HEK293 (cell line): ENCODE data around the gene USP21.

ENCODE experiments used
- BCL11B ChIP-seq: fragments of 450-650 bp; formaldehyde crosslinking; IDR thresholded peaks from 2 replicates; pipeline ENCODE4 v1.5.1; 2016; ENCODE audit warnings: low read depth, missing biosample characterization, missing genetic modification characterization
- ZBTB1 ChIP-seq: fragments of 450-650 bp; formaldehyde crosslinking; IDR thresholded peaks from 2 replicates; pipeline ENCODE4 v1.5.1; 2016; ENCODE audit warnings: missing biosample characterization, missing genetic modification characterization
- ZBTB48 ChIP-seq: fragments of 450-650 bp; formaldehyde crosslinking; IDR thresholded peaks from 2 replicates; pipeline ENCODE4 v1.5.1; 2016; ENCODE audit warnings: missing biosample characterization, missing genetic modification characterization
- ZEB2 ChIP-seq: fragments of 450-650 bp; formaldehyde crosslinking; IDR thresholded peaks from 2 replicates; pipeline ENCODE4 v1.5.1; 2016; ENCODE audit warnings: missing biosample characterization, missing genetic modification characterization
- ZFP3 ChIP-seq: fragments of 450-650 bp; formaldehyde crosslinking; IDR thresholded peaks from 2 replicates; pipeline ENCODE4 v1.5.1; 2016; ENCODE audit warnings: low read depth, missing biosample characterization, missing genetic modification characterization
- ZNF146 ChIP-seq: fragments of 450-650 bp; formaldehyde crosslinking; IDR thresholded peaks from 2 replicates; pipeline ENCODE4 v1.5.1; 2016; ENCODE audit warnings: missing biosample characterization, missing genetic modification characterization
- ZNF169 ChIP-seq: fragments of 450-650 bp; formaldehyde crosslinking; IDR thresholded peaks from 2 replicates; pipeline ENCODE4 v1.5.1; 2016; ENCODE audit warnings: missing biosample characterization, missing genetic modification characterization
- ZNF19 ChIP-seq: fragments of 450-650 bp; formaldehyde crosslinking; IDR thresholded peaks from 2 replicates; pipeline ENCODE4; 2016; ENCODE audit warnings: missing biosample characterization, missing genetic modification characterization, low read depth
- ZNF223 ChIP-seq: fragments of 450-650 bp; formaldehyde crosslinking; IDR thresholded peaks from 2 replicates; pipeline ENCODE4 v1.5.1; 2016; ENCODE audit warnings: missing biosample characterization, missing genetic modification characterization
- ZNF23 ChIP-seq: fragments of 450-650 bp; formaldehyde crosslinking; IDR thresholded peaks from 2 replicates; pipeline ENCODE4 v1.5.1; 2016; ENCODE audit warnings: missing biosample characterization, missing genetic modification characterization, borderline replicate concordance
- ZNF473 ChIP-seq: fragments of 450-650 bp; formaldehyde crosslinking; IDR thresholded peaks from 2 replicates; pipeline ENCODE4 v1.5.1; 2017; ENCODE audit warnings: missing biosample characterization, missing genetic modification characterization
- ZNF521 ChIP-seq: fragments of 450-650 bp; formaldehyde crosslinking; IDR thresholded peaks from 2 replicates; pipeline ENCODE4 v1.5.1; 2017; ENCODE audit warnings: missing biosample characterization, mild to moderate bottlenecking, missing genetic modification characterization
- ZNF555 ChIP-seq: fragments of 450-650 bp; formaldehyde crosslinking; conservative IDR thresholded peaks from 2 replicates; pipeline ENCODE4 v1.5.1; 2017; ENCODE audit warnings: missing biosample characterization, mild to moderate bottlenecking, missing genetic modification characterization, inconsistent platforms
- ZNF558 ChIP-seq: fragments of 450-650 bp; formaldehyde crosslinking; IDR thresholded peaks from 2 replicates; pipeline ENCODE4 v1.5.1; 2016; ENCODE audit warnings: missing biosample characterization, missing genetic modification characterization
- ZNF658 ChIP-seq: fragments of 450-650 bp; formaldehyde crosslinking; IDR thresholded peaks from 2 replicates; pipeline ENCODE4; 2016; ENCODE audit warnings: missing biosample characterization, missing genetic modification characterization
- ZNF664 ChIP-seq: fragments of 450-650 bp; formaldehyde crosslinking; IDR thresholded peaks from 2 replicates; pipeline ENCODE4 v1.5.1; 2016; ENCODE audit warnings: missing biosample characterization, missing genetic modification characterization
- ZNF701 ChIP-seq: fragments of 450-650 bp; formaldehyde crosslinking; IDR thresholded peaks from 2 replicates; pipeline ENCODE4 v1.5.1; 2016; ENCODE audit warnings: missing biosample characterization, missing genetic modification characterization
- ZNF707 ChIP-seq: fragments of 450-650 bp; formaldehyde crosslinking; IDR thresholded peaks from 2 replicates; pipeline ENCODE4 v1.5.1; 2016; ENCODE audit warnings: missing biosample characterization, missing genetic modification characterization
- ZNF777 ChIP-seq: fragments of 450-650 bp; formaldehyde crosslinking; IDR thresholded peaks from 2 replicates; pipeline ENCODE4 v1.5.1; 2017; ENCODE audit warnings: missing biosample characterization, missing genetic modification characterization, borderline replicate concordance
- TF ChIP-seq, protein P1 (sequence below): fragments of 450-650 bp; formaldehyde crosslinking; IDR thresholded peaks from 2 replicates; pipeline ENCODE4 v1.5.1; 2016; ENCODE audit warnings: missing biosample characterization, missing genetic modification characterization
- TF ChIP-seq, protein P2 (sequence below): fragments of 450-650 bp; formaldehyde crosslinking; optimal IDR thresholded peaks from 2 replicates; pipeline ENCODE3; 2016; ENCODE audit warnings: missing biosample characterization, mild to moderate bottlenecking, missing genetic modification characterization
- TF ChIP-seq, protein P3 (sequence below): fragments of 450-650 bp; formaldehyde crosslinking; IDR thresholded peaks from 2 replicates; pipeline ENCODE4 v1.5.1; 2016; ENCODE audit warnings: missing biosample characterization, missing genetic modification characterization
- TF ChIP-seq, protein P4 (sequence below): fragments of 450-650 bp; formaldehyde crosslinking; IDR thresholded peaks from 2 replicates; pipeline ENCODE4 v1.5.1; 2016; ENCODE audit warnings: missing biosample characterization, missing genetic modification characterization
- TF ChIP-seq, protein P5 (sequence below): fragments of 450-650 bp; formaldehyde crosslinking; conservative IDR thresholded peaks from 2 replicates; pipeline ENCODE4 v1.5.1; 2016; ENCODE audit warnings: low read depth, missing biosample characterization, missing genetic modification characterization
- TF ChIP-seq, protein P6 (sequence below): fragments of 450-650 bp; formaldehyde crosslinking; IDR thresholded peaks from 2 replicates; pipeline ENCODE4 v1.5.1; 2017; ENCODE audit warnings: missing biosample characterization, missing genetic modification characterization
- TF ChIP-seq, protein P7 (sequence below): fragments of 450-650 bp; formaldehyde crosslinking; IDR thresholded peaks from 2 replicates; pipeline ENCODE4 v1.5.1; 2016; ENCODE audit warnings: missing biosample characterization, missing genetic modification characterization

The USP21 gene

DNA sequence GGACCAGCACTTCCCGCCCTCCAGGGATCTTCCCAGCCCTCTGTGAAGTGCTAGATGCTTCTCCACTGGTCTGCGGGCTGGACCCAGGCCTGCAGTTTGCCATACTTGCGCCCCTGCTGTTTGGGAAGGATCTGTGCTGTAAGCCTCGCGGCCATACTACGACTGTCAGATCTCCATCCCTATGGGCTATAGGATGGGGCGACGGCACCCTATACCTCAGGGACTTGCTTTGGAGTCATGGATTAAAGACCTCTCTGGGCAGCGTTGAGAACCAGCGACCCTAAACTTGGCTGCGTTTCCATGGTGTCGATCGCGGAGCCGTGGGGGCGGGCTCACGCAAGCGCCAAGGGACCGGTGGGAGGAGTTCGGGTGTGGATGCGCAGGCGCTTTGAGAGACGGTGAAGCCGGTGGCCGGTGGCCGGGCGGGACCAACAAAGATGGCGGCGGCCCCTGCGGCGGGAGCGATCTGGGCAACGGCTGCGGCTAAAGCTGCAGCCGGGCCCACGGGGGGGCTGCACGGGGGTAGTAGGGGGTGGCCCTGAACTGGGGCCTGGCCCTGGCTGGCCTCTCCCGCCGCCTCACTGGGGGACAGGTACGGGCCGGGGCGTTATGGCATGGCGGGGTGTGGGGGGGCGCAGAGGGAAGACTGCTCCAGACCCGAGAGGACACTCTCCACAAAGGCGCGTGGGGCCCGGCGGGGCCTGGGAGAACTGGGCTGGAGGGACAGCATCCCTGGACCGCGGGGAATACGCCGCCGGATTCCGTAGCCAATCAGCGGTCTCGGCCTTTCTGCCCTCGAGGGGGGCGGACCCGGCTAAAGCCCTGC lies at the start of gene USP21 (continued):
- TF ChIP-seq, protein P1, sequence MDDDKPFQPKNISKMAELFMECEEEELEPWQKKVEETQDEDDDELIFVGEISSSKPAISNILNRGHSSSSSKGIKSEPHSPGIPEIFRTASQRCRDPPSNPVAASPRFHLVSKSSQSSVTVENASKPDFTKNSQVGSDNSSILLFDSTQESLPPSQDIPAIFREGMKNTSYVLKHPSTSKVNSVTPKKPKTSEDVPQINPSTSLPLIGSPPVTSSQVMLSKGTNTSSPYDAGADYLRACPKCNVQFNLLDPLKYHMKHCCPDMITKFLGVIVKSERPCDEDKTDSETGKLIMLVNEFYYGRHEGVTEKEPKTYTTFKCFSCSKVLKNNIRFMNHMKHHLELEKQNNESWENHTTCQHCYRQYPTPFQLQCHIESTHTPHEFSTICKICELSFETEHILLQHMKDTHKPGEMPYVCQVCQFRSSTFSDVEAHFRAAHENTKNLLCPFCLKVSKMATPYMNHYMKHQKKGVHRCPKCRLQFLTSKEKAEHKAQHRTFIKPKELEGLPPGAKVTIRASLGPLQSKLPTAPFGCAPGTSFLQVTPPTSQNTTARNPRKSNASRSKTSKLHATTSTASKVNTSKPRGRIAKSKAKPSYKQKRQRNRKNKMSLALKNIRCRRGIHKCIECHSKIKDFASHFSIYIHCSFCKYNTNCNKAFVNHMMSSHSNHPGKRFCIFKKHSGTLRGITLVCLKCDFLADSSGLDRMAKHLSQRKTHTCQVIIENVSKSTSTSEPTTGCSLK: no peak
- TF ChIP-seq ZFP3 (tag by site-specific recombination) (no peak), ZNF558 (tag by site-specific recombination) (no peak), ZNF19 (tag by site-specific recombination) (no peak), ZNF777 (no peak), ZEB2 (tag by site-specific recombination) (peak; percentile 34; the same call in 1 of the 2 replicates), ZBTB48 (tag by site-specific recombination) (peak; percentile 35; the same call in 1 of the 2 replicates), ZNF707 (tag by site-specific recombination) (no peak), BCL11B (tag by site-specific recombination) (no peak), ZNF664 (tag by site-specific recombination) (no peak), ZBTB1 (tag by site-specific recombination) (no peak), ZNF658 (tag by site-specific recombination) (no peak), ZNF521 (tag by site-specific recombination) (no peak), ZNF555 (no peak), ZNF473 (no peak), ZNF146 (tag by site-specific recombination) (0 out of 2 replicates have a peak, but pooled peaks have one; percentile 34), ZNF23 (no peak), ZNF223 (tag by site-specific recombination) (no peak), ZNF701 (tag by site-specific recombination) (no peak), ZNF169 (no peak)
- TF ChIP-seq, protein P2, sequence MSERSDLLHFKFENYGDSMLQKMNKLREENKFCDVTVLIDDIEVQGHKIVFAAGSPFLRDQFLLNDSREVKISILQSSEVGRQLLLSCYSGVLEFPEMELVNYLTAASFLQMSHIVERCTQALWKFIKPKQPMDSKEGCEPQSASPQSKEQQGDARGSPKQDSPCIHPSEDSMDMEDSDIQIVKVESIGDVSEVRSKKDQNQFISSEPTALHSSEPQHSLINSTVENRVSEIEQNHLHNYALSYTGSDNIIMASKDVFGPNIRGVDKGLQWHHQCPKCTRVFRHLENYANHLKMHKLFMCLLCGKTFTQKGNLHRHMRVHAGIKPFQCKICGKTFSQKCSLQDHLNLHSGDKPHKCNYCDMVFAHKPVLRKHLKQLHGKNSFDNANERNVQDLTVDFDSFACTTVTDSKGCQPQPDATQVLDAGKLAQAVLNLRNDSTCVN (tag by site-specific recombination): peak; percentile 43
- TF ChIP-seq, protein P3, sequence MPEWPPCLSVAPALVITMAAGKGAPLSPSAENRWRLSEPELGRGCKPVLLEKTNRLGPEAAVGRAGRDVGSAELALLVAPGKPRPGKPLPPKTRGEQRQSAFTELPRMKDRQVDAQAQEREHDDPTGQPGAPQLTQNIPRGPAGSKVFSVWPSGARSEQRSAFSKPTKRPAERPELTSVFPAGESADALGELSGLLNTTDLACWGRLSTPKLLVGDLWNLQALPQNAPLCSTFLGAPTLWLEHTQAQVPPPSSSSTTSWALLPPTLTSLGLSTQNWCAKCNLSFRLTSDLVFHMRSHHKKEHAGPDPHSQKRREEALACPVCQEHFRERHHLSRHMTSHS (tag by site-specific recombination): no peak
- TF ChIP-seq, protein P4, sequence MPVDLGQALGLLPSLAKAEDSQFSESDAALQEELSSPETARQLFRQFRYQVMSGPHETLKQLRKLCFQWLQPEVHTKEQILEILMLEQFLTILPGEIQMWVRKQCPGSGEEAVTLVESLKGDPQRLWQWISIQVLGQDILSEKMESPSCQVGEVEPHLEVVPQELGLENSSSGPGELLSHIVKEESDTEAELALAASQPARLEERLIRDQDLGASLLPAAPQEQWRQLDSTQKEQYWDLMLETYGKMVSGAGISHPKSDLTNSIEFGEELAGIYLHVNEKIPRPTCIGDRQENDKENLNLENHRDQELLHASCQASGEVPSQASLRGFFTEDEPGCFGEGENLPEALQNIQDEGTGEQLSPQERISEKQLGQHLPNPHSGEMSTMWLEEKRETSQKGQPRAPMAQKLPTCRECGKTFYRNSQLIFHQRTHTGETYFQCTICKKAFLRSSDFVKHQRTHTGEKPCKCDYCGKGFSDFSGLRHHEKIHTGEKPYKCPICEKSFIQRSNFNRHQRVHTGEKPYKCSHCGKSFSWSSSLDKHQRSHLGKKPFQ (tag by site-specific recombination): no peak
- TF ChIP-seq, protein P5, sequence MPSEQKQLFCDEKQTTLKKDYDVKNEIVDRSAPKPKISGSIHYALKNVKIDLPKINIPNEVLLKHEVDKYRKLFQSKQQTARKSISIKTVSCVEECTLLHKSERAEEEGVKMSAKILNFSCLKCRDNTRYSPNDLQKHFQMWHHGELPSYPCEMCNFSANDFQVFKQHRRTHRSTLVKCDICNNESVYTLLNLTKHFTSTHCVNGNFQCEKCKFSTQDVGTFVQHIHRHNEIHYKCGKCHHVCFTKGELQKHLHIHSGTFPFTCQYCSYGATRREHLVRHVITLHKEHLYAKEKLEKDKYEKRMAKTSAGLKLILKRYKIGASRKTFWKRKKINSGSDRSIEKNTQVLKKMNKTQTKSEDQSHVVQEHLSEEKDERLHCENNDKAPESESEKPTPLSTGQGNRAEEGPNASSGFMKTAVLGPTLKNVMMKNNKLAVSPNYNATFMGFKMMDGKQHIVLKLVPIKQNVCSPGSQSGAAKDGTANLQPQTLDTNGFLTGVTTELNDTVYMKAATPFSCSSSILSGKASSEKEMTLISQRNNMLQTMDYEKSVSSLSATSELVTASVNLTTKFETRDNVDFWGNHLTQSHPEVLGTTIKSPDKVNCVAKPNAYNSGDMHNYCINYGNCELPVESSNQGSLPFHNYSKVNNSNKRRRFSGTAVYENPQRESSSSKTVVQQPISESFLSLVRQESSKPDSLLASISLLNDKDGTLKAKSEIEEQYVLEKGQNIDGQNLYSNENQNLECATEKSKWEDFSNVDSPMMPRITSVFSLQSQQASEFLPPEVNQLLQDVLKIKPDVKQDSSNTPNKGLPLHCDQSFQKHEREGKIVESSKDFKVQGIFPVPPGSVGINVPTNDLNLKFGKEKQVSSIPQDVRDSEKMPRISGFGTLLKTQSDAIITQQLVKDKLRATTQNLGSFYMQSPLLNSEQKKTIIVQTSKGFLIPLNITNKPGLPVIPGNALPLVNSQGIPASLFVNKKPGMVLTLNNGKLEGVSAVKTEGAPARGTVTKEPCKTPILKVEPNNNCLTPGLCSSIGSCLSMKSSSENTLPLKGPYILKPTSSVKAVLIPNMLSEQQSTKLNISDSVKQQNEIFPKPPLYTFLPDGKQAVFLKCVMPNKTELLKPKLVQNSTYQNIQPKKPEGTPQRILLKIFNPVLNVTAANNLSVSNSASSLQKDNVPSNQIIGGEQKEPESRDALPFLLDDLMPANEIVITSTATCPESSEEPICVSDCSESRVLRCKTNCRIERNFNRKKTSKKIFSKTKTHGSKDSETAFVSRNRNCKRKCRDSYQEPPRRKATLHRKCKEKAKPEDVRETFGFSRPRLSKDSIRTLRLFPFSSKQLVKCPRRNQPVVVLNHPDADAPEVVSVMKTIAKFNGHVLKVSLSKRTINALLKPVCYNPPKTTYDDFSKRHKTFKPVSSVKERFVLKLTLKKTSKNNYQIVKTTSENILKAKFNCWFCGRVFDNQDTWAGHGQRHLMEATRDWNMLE: no peak
- TF ChIP-seq, protein P6, sequence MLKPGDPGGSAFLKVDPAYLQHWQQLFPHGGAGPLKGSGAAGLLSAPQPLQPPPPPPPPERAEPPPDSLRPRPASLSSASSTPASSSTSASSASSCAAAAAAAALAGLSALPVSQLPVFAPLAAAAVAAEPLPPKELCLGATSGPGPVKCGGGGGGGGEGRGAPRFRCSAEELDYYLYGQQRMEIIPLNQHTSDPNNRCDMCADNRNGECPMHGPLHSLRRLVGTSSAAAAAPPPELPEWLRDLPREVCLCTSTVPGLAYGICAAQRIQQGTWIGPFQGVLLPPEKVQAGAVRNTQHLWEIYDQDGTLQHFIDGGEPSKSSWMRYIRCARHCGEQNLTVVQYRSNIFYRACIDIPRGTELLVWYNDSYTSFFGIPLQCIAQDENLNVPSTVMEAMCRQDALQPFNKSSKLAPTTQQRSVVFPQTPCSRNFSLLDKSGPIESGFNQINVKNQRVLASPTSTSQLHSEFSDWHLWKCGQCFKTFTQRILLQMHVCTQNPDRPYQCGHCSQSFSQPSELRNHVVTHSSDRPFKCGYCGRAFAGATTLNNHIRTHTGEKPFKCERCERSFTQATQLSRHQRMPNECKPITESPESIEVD (tag by site-specific recombination): no peak
- TF ChIP-seq, protein P7, sequence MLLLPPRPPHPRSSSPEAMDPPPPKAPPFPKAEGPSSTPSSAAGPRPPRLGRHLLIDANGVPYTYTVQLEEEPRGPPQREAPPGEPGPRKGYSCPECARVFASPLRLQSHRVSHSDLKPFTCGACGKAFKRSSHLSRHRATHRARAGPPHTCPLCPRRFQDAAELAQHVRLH (tag by site-specific recombination): peak; percentile 49; the same call in 1 of the 2 replicates
